Endothelial cell of umbilical vein (primary cell): ENCODE data around the gene TMPRSS3.

Experiments
- CTCF ChIP-seq, 2 donors: IDR thresholded peaks; 1 replicate in 1 of 2; 2 replicates in 1 of 2; pipeline ENCODE4 v1.5.1; 2011; ENCODE audit warnings: low read length in 2 of 2, mild to moderate bottlenecking in 2 of 2, moderate library complexity in 2 of 2, control low read depth in 1 of 2, inconsistent platforms in 1 of 2, low read depth in 1 of 2; ENCODE audit not compliant: insufficient read depth in 1 of 2; ENCODE audit errors: extremely low read depth in 1 of 2
- EZH2 ChIP-seq: IDR thresholded peaks from 2 replicates; pipeline ENCODE4 v1.6.1; 2012; ENCODE audit warnings: borderline replicate concordance, low read depth, mild to moderate bottlenecking, moderate library complexity, low read length, inconsistent platforms; ENCODE audit not compliant: severe bottlenecking
- JUN ChIP-seq: IDR thresholded peaks from 2 replicates; pipeline ENCODE4 v1.6.1; 2011; ENCODE audit warnings: borderline replicate concordance, low read depth; ENCODE audit not compliant: insufficient read length, insufficient read depth
- POLR2A ChIP-seq: IDR thresholded peaks from 2 replicates; pipeline ENCODE4 v1.6.1; 2012; ENCODE audit warnings: low read depth, mild to moderate bottlenecking, control low read depth, low read length
- POLR2AphosphoS5 ChIP-seq: IDR thresholded peaks from 2 replicates; pipeline ENCODE4 v1.6.1; 2012; ENCODE audit warnings: low read depth, mild to moderate bottlenecking, control low read depth, low read length, moderate library complexity; ENCODE audit not compliant: insufficient read depth

GRCh38 chr21:42365770-42366169 lies 30.1 kb downstream of the TMPRSS3 start:
- no peak for TF ChIP-seq POLR2A
- no peak for TF ChIP-seq CTCF (IDR thresholded peaks at IDR 0.05; ENCODE audit: extremely low read depth in 1 of 2, insufficient read depth in 1 of 2, low read depth in 1 of 2, low read length in 2 of 2)
- no peak for TF ChIP-seq JUN
- no peak for TF ChIP-seq EZH2
- TF ChIP-seq POLR2AphosphoS5: no peak
